H9 (cell line): ENCODE measurements around the gene RAB3GAP2. TPM values are rescaled to one million over a fixed set of nuclear protein-coding genes. Genes with fewer than 3 reads are reported as not detected.

Source experiments
- DNase-seq: peaks from one replicate; pipeline ENCODE4 v3.0.0-alpha.2; 2017
- H2AFZ ChIP-seq: one replicate; pipeline ENCODE4 v1.6.1; 2013; ENCODE audit warnings: mild to moderate bottlenecking, low read length, control low read depth, moderate library complexity
- H2AK5ac ChIP-seq: 2 replicates; pipeline ENCODE4 v1.6.1; 2013; ENCODE audit warnings: low read length, control low read depth, mixed read lengths; ENCODE audit not compliant: insufficient read length
- H2BK120ac ChIP-seq: one replicate; pipeline ENCODE4 v1.6.1; 2013; ENCODE audit warnings: low read depth, mild to moderate bottlenecking, low read length, control low read depth, inconsistent platforms; ENCODE audit not compliant: poor library complexity, severe bottlenecking
- H2BK12ac ChIP-seq: 2 replicates; pipeline ENCODE4 v1.6.1; 2013; ENCODE audit warnings: low read length, control low read depth, mixed read lengths, low read depth; ENCODE audit not compliant: insufficient read length
- H2BK15ac ChIP-seq: 2 replicates; pipeline ENCODE4 v1.6.1; 2013; ENCODE audit warnings: low read depth, low read length, control low read depth
- H2BK20ac ChIP-seq: one replicate; pipeline ENCODE4 v1.6.1; 2013; ENCODE audit warnings: low read depth, mild to moderate bottlenecking, low read length, control low read depth, inconsistent platforms; ENCODE audit not compliant: poor library complexity, severe bottlenecking
- H2BK5ac ChIP-seq: 2 replicates; pipeline ENCODE4 v1.6.1; 2013; ENCODE audit warnings: low read length, control low read depth, mixed read lengths; ENCODE audit not compliant: insufficient read length
- H3K14ac ChIP-seq: 2 replicates; pipeline ENCODE4 v1.6.1; 2013; ENCODE audit warnings: low read length, control low read depth; ENCODE audit not compliant: insufficient read depth
- H3K18ac ChIP-seq: 2 replicates; pipeline ENCODE4 v1.6.1; 2013; ENCODE audit warnings: low read depth, mild to moderate bottlenecking, mixed read lengths, low read length, control low read depth; ENCODE audit not compliant: insufficient read length
- H3K23ac ChIP-seq: 2 replicates; pipeline ENCODE4 v1.6.1; 2013; ENCODE audit warnings: low read length, control low read depth, mixed read lengths, low read depth; ENCODE audit not compliant: insufficient read length
- H3K23me2 ChIP-seq: 2 replicates; pipeline ENCODE4 v1.6.1; 2013; ENCODE audit warnings: low read depth, mild to moderate bottlenecking, mixed read lengths, low read length, control low read depth; ENCODE audit not compliant: insufficient read length, poor library complexity, severe bottlenecking
- H3K27ac ChIP-seq: 2 replicates; pipeline ENCODE4 v1.5.1; 2013; ENCODE audit warnings: low read length, control low read depth, mixed read lengths, low read depth; ENCODE audit not compliant: insufficient read length
- H3K27me3 ChIP-seq: 2 replicates; pipeline ENCODE4 v1.6.1; 2013; ENCODE audit warnings: low read length, control low read depth, inconsistent platforms; ENCODE audit not compliant: insufficient read depth
- H3K4ac ChIP-seq: 2 replicates; pipeline ENCODE4 v1.6.1; 2013; ENCODE audit warnings: low read depth, mild to moderate bottlenecking, control low read depth, inconsistent platforms, low read length, moderate library complexity
- H3K4me1 ChIP-seq: 2 replicates; pipeline ENCODE4 v1.6.1; 2013; ENCODE audit warnings: low read length, control low read depth, inconsistent platforms; ENCODE audit not compliant: insufficient read depth
- H3K4me2 ChIP-seq: 2 replicates; pipeline ENCODE4 v1.6.1; 2013; ENCODE audit warnings: low read length, control low read depth, mixed read lengths; ENCODE audit not compliant: insufficient read length, insufficient read depth
- H3K56ac ChIP-seq: 2 replicates; pipeline ENCODE4 v1.6.1; 2013; ENCODE audit warnings: low read depth, mild to moderate bottlenecking, mixed read lengths, low read length, control low read depth; ENCODE audit not compliant: insufficient read length
- H3K79me1 ChIP-seq: 2 replicates; pipeline ENCODE4 v1.6.1; 2013; ENCODE audit warnings: low read depth, mild to moderate bottlenecking, moderate library complexity, low read length, control low read depth, inconsistent platforms; ENCODE audit not compliant: insufficient read depth, poor library complexity, severe bottlenecking
- H3K79me2 ChIP-seq: 2 replicates; pipeline ENCODE4 v1.6.1; 2013; ENCODE audit warnings: low read length, control low read depth, inconsistent platforms; ENCODE audit not compliant: insufficient read depth
- H3K9ac ChIP-seq: 2 replicates; pipeline ENCODE4 v1.6.1; 2013; ENCODE audit warnings: low read length, control low read depth, mixed read lengths; ENCODE audit not compliant: insufficient read length; ENCODE audit errors: extremely low read depth
- H3K9me3 ChIP-seq: one replicate; pipeline ENCODE4 v1.6.1; 2013; ENCODE audit warnings: low read depth, low read length, inconsistent platforms; ENCODE audit not compliant: control insufficient read depth
- H3T11ph ChIP-seq: one replicate; pipeline ENCODE4 v1.6.1; 2013; ENCODE audit warnings: mild to moderate bottlenecking, low read length, control low read depth, inconsistent platforms
- H4K20me1 ChIP-seq: one replicate; pipeline ENCODE4 v1.6.1; 2013; ENCODE audit not compliant: control insufficient read depth, insufficient read length, insufficient read depth
- H4K5ac ChIP-seq: 2 replicates; pipeline ENCODE4 v1.6.1; 2013; ENCODE audit warnings: low read depth, mild to moderate bottlenecking, mixed read lengths, low read length, control low read depth; ENCODE audit not compliant: insufficient read length
- H4K8ac ChIP-seq: replicated peaks from 2 replicates; pipeline ENCODE4 v1.6.1; 2013; ENCODE audit warnings: low read length, control low read depth, mixed read lengths, low read depth; ENCODE audit not compliant: insufficient read length
- H4K91ac ChIP-seq: 2 replicates; pipeline ENCODE4 v1.6.1; 2013; ENCODE audit warnings: low read depth, mild to moderate bottlenecking, moderate library complexity, mixed read lengths, low read length, control low read depth; ENCODE audit not compliant: insufficient read length
- H3K27ac Mint-ChIP-seq, 3 experiments: 2 replicates in 2 of 3; 3 replicates in 1 of 3; pipeline ENCODE4 v1.8.0; 2020 to 2021; ENCODE audit warnings: mixed read lengths in 3 of 3, mild to moderate bottlenecking in 1 of 3, moderate library complexity in 1 of 3
- H3K27me3 Mint-ChIP-seq: 2 replicates; pipeline ENCODE4 v1.8.0; 2021; ENCODE audit warnings: low read depth, mild to moderate bottlenecking, moderate library complexity, mixed read lengths
- H3K36me3 Mint-ChIP-seq, 3 experiments: 2 replicates in 2 of 3; 3 replicates in 1 of 3; pipeline ENCODE4 v1.8.0; 2020 to 2021; ENCODE audit warnings: low read depth in 3 of 3, mixed read lengths in 3 of 3; ENCODE audit not compliant: insufficient read depth in 1 of 3
- H3K4me1 Mint-ChIP-seq, 2 experiments: 2 replicates each; pipeline ENCODE4 v1.8.0; 2020; ENCODE audit warnings: mixed read lengths in 2 of 2
- H3K4me3 Mint-ChIP-seq, 2 experiments: 2 replicates in 1 of 2; 3 replicates in 1 of 2; pipeline ENCODE4 v1.8.0; 2020 to 2021; ENCODE audit warnings: mild to moderate bottlenecking in 2 of 2, mixed read lengths in 2 of 2, moderate library complexity in 1 of 2
- H3K9me3 Mint-ChIP-seq, 2 experiments: 2 replicates in 1 of 2; 3 replicates in 1 of 2; pipeline ENCODE4 v1.8.0; 2020; ENCODE audit warnings: mild to moderate bottlenecking in 2 of 2, mixed read lengths in 2 of 2, moderate library complexity in 1 of 2
- CTCF ChIP-seq: fragments of 200-600 bp; sonication (generic); conservative IDR thresholded peaks from 3 replicates; pipeline ENCODE4 v1.8.0; 2021; ENCODE audit warnings: antibody characterized with exemption, mild to moderate bottlenecking
- WGBS: extraction: QIAGEN DNeasy Blood & Tissue Kit; methylation state at CpG from one replicate; pipeline ENCODE4 v1.1.7; 2013; ENCODE audit warnings: missing lambda C conversion rate, low lambda C conversion rate, mixed read lengths; ENCODE audit not compliant: insufficient read length; ENCODE audit errors: extremely low coverage; 5-methylcytosine and 5-hydroxymethylcytosine counted together
- total RNA-seq: library from RNA; stranded (reverse); gene quantifications from 2 replicates; pipeline ENCODE4 v1.2.1, GENCODE V29; 2021

RAB3GAP2 gene
- total RNA-seq, 1 experiment from 2014 or later, result 48.3 TPM

- no peak overlapping the region for H2AFZ ChIP-seq
Observed at GRCh38 chr1:220278991-220279390, 6.7 kb upstream of the RAB3GAP2 start.

More at GRCh38 chr1:220278991-220279390, 6.7 kb upstream of the RAB3GAP2 start:
- no peak overlapping the region for H4K8ac ChIP-seq
- no CpG with 5 or more reads among the region's 3 CpGs for WGBS
- H3K9me3 ChIP-seq, result no peaks in the 10 kb centered on the region
- H4K5ac ChIP-seq, result no peak overlapping the region
- no peak overlapping the region for H3T11ph ChIP-seq
- no peak overlapping the region for H3K14ac ChIP-seq
- H3K4me1 ChIP-seq, result peaks cover 5% of the 10 kb centered on the region; the same call in 1 of the 2 replicates
- H2BK5ac ChIP-seq, result no peak overlapping the region
- H3K79me1 ChIP-seq, result no peaks in the 10 kb centered on the region
- no peak for TF ChIP-seq CTCF
- no peak overlapping the region for H3K4ac ChIP-seq
- Mint-ChIP-seq H3K4me3 (no peak overlapping the region), H3K27ac (no peak overlapping the region), H3K4me1 (peaks cover 10 to 14% of the 10 kb centered on the region in 2 experiments), H3K27me3 (no peaks in the 10 kb centered on the region), H3K9me3 (no peaks in the 10 kb centered on the region), H3K36me3 (no peaks in the 10 kb centered on the region)
- H3K18ac ChIP-seq, result no peak overlapping the region
- H3K23ac ChIP-seq, result no peak overlapping the region
- H2BK12ac ChIP-seq, result no peak overlapping the region
- H3K23me2 ChIP-seq, result no peaks in the 10 kb centered on the region
- H3K4me2 ChIP-seq, result no peak overlapping the region
- no peaks in the 10 kb centered on the region for H3K27me3 ChIP-seq
- no peak for DNase-seq
- no peak overlapping the region for H2BK20ac ChIP-seq
- no peak overlapping the region for H2BK15ac ChIP-seq
- no peak overlapping the region for H2AK5ac ChIP-seq
- no peaks in the 10 kb centered on the region for H4K20me1 ChIP-seq
- no peak overlapping the region for H3K27ac ChIP-seq
- H3K9ac ChIP-seq, result no peak overlapping the region
- H3K79me2 ChIP-seq, result no peaks in the 10 kb centered on the region
- H2BK120ac ChIP-seq, result no peak overlapping the region
- no peak overlapping the region for H4K91ac ChIP-seq
- H3K56ac ChIP-seq, result no peak overlapping the region
